NK-92 (cell line): Measurements from ENCODE around the gene USO1.
A peak's percentile ranks its signal among the peaks of the same experiment; 100 is the strongest.
"Not testable (repeated sequence)": the region's sequence is repeated elsewhere in the genome, so short reads cannot be mapped to it uniquely, and the experiment has no call there.

ENCODE experiments used
- DNase-seq: peaks from one replicate; lab custom pipeline; 2025; ENCODE audit not compliant: unreplicated experiment; lab: John Stamatoyannopoulos, UW

USO1 gene

GRCh38 chr4:75724066-75724866 lies at the start of gene USO1:
Gene USO1, plus strand, starts transcription at chr4:75724577. Its CDS starts 243 bp downstream, at chr4:75724820.
- DNase-seq, result peak; percentile 97

- no peak for DNase-seq
Measured at GRCh38 chr4:75675004-75675531, 49.3 kb upstream of the USO1 start.

GRCh38 chr4:75678473-75678872 lies 45.9 kb upstream of the USO1 start:
- DNase-seq, result no peak

GRCh38 chr4:75678965-75679364 lies 45.4 kb upstream of the USO1 start:
- DNase-seq, result no peak

GRCh38 chr4:75679876-75680575 lies 44.4 kb upstream of the USO1 start:
- DNase-seq, result no peak

- no peak for DNase-seq
Measured at GRCh38 chr4:75683482-75684155, 40.8 kb upstream of the USO1 start.

- DNase-seq, result no peak
Measured at GRCh38 chr4:75685546-75686189, 38.7 kb upstream of the USO1 start.

- no peak for DNase-seq
Measured at GRCh38 chr4:75686346-75686745, 38.0 kb upstream of the USO1 start.

GRCh38 chr4:75687125-75687524 lies 37.3 kb upstream of the USO1 start:
- not testable (repeated sequence) for DNase-seq

- not testable (repeated sequence) for DNase-seq
Measured at GRCh38 chr4:75692066-75692465, 32.3 kb upstream of the USO1 start.

- no peak for DNase-seq
Measured at GRCh38 chr4:75696071-75696470, 28.3 kb upstream of the USO1 start.

GRCh38 chr4:75696581-75696980 lies 27.8 kb upstream of the USO1 start:
- no peak for DNase-seq

GRCh38 chr4:75698162-75698962 lies 26.0 kb upstream of the USO1 start:
- DNase-seq, result no peak

- DNase-seq, result no peak
Measured at GRCh38 chr4:75698963-75699228, 25.5 kb upstream of the USO1 start.

- no peak for DNase-seq
Measured at GRCh38 chr4:75699299-75699698, 25.1 kb upstream of the USO1 start.

- no peak for DNase-seq
Measured at GRCh38 chr4:75702919-75703411, 21.4 kb upstream of the USO1 start.

- no peak for DNase-seq
Measured at GRCh38 chr4:75705198-75705977, 19.0 kb upstream of the USO1 start.

GRCh38 chr4:75708218-75708691 lies 16.1 kb upstream of the USO1 start:
- no peak for DNase-seq

- DNase-seq, result no peak
Measured at GRCh38 chr4:75710246-75710645, 14.1 kb upstream of the USO1 start.
